ENCODE data around the gene GBP4.

GRCh38 chr1:89206373-89206772 is 7.6 kb upstream of the GBP4 start:
- TF ChIP-seq CEBPB (IDR thresholded peaks at IDR 0.05; ENCODE audit: low read depth) (no peak), CTCF (IDR thresholded peaks at IDR 0.05 in 2 of 3, conservative IDR thresholded peaks at IDR 0.05 in 1 of 3; ENCODE audit: borderline replicate concordance in 1 of 3, insufficient read depth in 1 of 3, low read depth in 2 of 3, low read length in 2 of 3) (no peak), SRF (IDR thresholded peaks at IDR 0.05; ENCODE audit: low read depth) (no peak), REST (IDR thresholded peaks at IDR 0.05; ENCODE audit: low read depth) (no peak)

Data from HCT116 (cell line).